H1 (cell line): ENCODE measurements around the gene DAPK1. TPM values are rescaled to one million over a fixed set of nuclear protein-coding genes. Genes with fewer than 3 reads are reported as not detected.

Source experiments
- CTCF ChIA-PET: fragments of 300-600 bp; sonication (Branson Sonifier 250); formaldehyde crosslinking; loops from one replicate; lab custom pipeline; 2021; ENCODE audit not compliant: partially characterized antibody; lab: Charles Lee
- POLR2A ChIA-PET: fragments of 300-600 bp; sonication (Branson Sonifier 250); formaldehyde crosslinking; loops from one replicate; lab custom pipeline; 2021; ENCODE audit warnings: inconsistent platforms; ENCODE audit not compliant: partially characterized antibody; lab: Charles Lee
- DNase-seq, 2 experiments: peaks; one replicate each; pipeline versions ENCODE4 v3.0.0 to v3.0.0-alpha.2; 2010 to 2022; ENCODE audit warnings: low spot score in 2 of 2, low read depth in 1 of 2, mixed read lengths in 1 of 2
- FAIRE-seq: peaks from 2 replicates; lab custom pipeline; 2011; peaks lifted over from hg19 to GRCh38; lab: Jason Lieb, UNC
- H2AFZ ChIP-seq: 2 replicates; pipeline ENCODE4 v1.8.1; 2012; ENCODE audit warnings: low read length, inconsistent platforms
- H2AK5ac ChIP-seq: 2 replicates; pipeline ENCODE4 v1.6.1; 2013; ENCODE audit warnings: low read depth, low read length
- H2BK120ac ChIP-seq: replicated peaks from 2 replicates; pipeline ENCODE3; 2013; ENCODE audit warnings: low read depth, low read length, inconsistent platforms
- H2BK12ac ChIP-seq: 2 replicates; pipeline ENCODE4 v1.6.1; 2013; ENCODE audit warnings: low read depth, low read length
- H2BK15ac ChIP-seq: 2 replicates; pipeline ENCODE4 v1.6.1; 2013; ENCODE audit warnings: low read length
- H2BK20ac ChIP-seq: 2 replicates; pipeline ENCODE4 v1.6.1; 2013; ENCODE audit warnings: low read length
- H2BK5ac ChIP-seq: 2 replicates; pipeline ENCODE4 v1.6.1; 2013; ENCODE audit warnings: low read depth, low read length
- H3K14ac ChIP-seq: 2 replicates; pipeline ENCODE4 v1.6.1; 2013; ENCODE audit warnings: inconsistent platforms; ENCODE audit not compliant: insufficient read length
- H3K18ac ChIP-seq: 2 replicates; pipeline ENCODE4 v1.6.1; 2013; ENCODE audit warnings: low read length; ENCODE audit errors: extremely low read depth
- H3K23ac ChIP-seq: 2 replicates; pipeline ENCODE4 v1.6.1; 2013; ENCODE audit warnings: inconsistent platforms; ENCODE audit not compliant: insufficient read length
- H3K23me2 ChIP-seq: 2 replicates; pipeline ENCODE4 v1.6.1; 2013; ENCODE audit warnings: low read depth, low read length
- H3K27ac ChIP-seq: 2 replicates; pipeline ENCODE4 v1.6.1; 2011; ENCODE audit warnings: low read depth, low read length, inconsistent platforms
- H3K27me3 ChIP-seq, 4 experiments: replicated peaks in 1 of 4; 1 replicate in 1 of 4; 2 replicates in 3 of 4; pipeline versions ENCODE4 v1.6.1 to v1.8.1; 2011 to 2013; ENCODE audit warnings: low read length in 3 of 4, mild to moderate bottlenecking in 3 of 4, inconsistent platforms in 2 of 4, mixed read lengths in 2 of 4, moderate library complexity in 1 of 4; ENCODE audit not compliant: control insufficient read depth in 3 of 4, insufficient read depth in 3 of 4; ENCODE audit errors: extremely low read depth in 1 of 4
- H3K36me3 ChIP-seq, 4 experiments: 2 replicates each; pipeline versions ENCODE4 v1.6.1 to v1.8.1; 2011 to 2013; ENCODE audit warnings: mild to moderate bottlenecking in 4 of 4, low read length in 3 of 4, moderate library complexity in 2 of 4, control low read depth in 1 of 4, inconsistent platforms in 1 of 4; ENCODE audit not compliant: insufficient read depth in 4 of 4, control insufficient read depth in 2 of 4
- H3K4ac ChIP-seq: replicated peaks from 2 replicates; pipeline ENCODE3; 2013; ENCODE audit warnings: low read length, low read depth, mixed read lengths, inconsistent platforms; ENCODE audit not compliant: insufficient read length
- H3K4me1 ChIP-seq, 4 experiments: replicated peaks in 1 of 4; 1 replicate in 1 of 4; 2 replicates in 3 of 4; pipeline versions ENCODE4 v1.6.1 to v1.8.1; 2011 to 2013; ENCODE audit warnings: low read length in 3 of 4, inconsistent platforms in 2 of 4, mixed read lengths in 1 of 4; ENCODE audit not compliant: insufficient read depth in 4 of 4, control insufficient read depth in 3 of 4
- H3K4me2 ChIP-seq, 2 experiments: 2 replicates each; pipeline versions ENCODE4 v1.6.1 to v1.8.1; 2011 to 2013; ENCODE audit warnings: low read depth in 2 of 2, low read length in 2 of 2, control low read depth in 1 of 2, inconsistent platforms in 1 of 2, mild to moderate bottlenecking in 1 of 2; ENCODE audit not compliant: insufficient read depth in 1 of 2
- H3K4me3 ChIP-seq, 4 experiments: fragments of 200-600, 300-600 bp in 1 of 4; sonication (generic), shearing (Covaris generic), sonication (Bioruptor Twin) in 1 of 4; 2 replicates each; pipeline versions ENCODE4 v1.5.1 to v1.8.1; 2011 to 2016; ENCODE audit warnings: low read length in 4 of 4, low read depth in 3 of 4, control low read depth in 2 of 4, inconsistent platforms in 2 of 4, mild to moderate bottlenecking in 2 of 4, mixed read lengths in 1 of 4, moderate library complexity in 1 of 4; ENCODE audit not compliant: insufficient read depth in 2 of 4; ENCODE audit errors: extremely low read depth in 1 of 4
- H3K56ac ChIP-seq: replicated peaks from 2 replicates; pipeline ENCODE3; 2013; ENCODE audit warnings: low read depth, mild to moderate bottlenecking, mixed read lengths, low read length, inconsistent platforms; ENCODE audit not compliant: insufficient read length
- H3K79me1 ChIP-seq: 2 replicates; pipeline ENCODE4 v1.6.1; 2013; ENCODE audit warnings: low read depth, low read length, control low read depth
- H3K79me2 ChIP-seq, 2 experiments: 2 replicates each; pipeline versions ENCODE4 v1.6.1 to v1.8.1; 2012 to 2013; ENCODE audit warnings: low read length in 2 of 2, mild to moderate bottlenecking in 2 of 2, inconsistent platforms in 1 of 2; ENCODE audit not compliant: insufficient read depth in 2 of 2, control insufficient read depth in 1 of 2
- H3K9ac ChIP-seq, 4 experiments: replicated peaks in 1 of 4; 1 replicate in 1 of 4; 2 replicates in 3 of 4; pipeline versions ENCODE4 v1.6.1 to v1.8.1; 2011 to 2013; ENCODE audit warnings: low read depth in 3 of 4, low read length in 3 of 4, control low read depth in 2 of 4, mild to moderate bottlenecking in 2 of 4, moderate library complexity in 2 of 4, inconsistent platforms in 1 of 4; ENCODE audit errors: extremely low read depth in 1 of 4
- H3K9me3 ChIP-seq, 2 experiments: 2 replicates each; pipeline versions ENCODE4 v1.6.1 to v1.8.1; 2012 to 2013; ENCODE audit warnings: mild to moderate bottlenecking in 2 of 2, moderate library complexity in 2 of 2, control low read depth in 1 of 2, inconsistent platforms in 1 of 2, low read depth in 1 of 2, low read length in 1 of 2, mixed read lengths in 1 of 2; ENCODE audit not compliant: insufficient read depth in 2 of 2
- H4K20me1 ChIP-seq, 2 experiments: replicated peaks in 1 of 2; 2 replicates each; pipeline versions ENCODE3 to v1.8.1; 2011 to 2013; ENCODE audit warnings: inconsistent platforms in 2 of 2, low read length in 2 of 2, mild to moderate bottlenecking in 1 of 2; ENCODE audit not compliant: insufficient read depth in 2 of 2, control insufficient read depth in 1 of 2
- H4K5ac ChIP-seq: 2 replicates; pipeline ENCODE4 v1.6.1; 2013; ENCODE audit warnings: low read length, low read depth, mixed read lengths, inconsistent platforms; ENCODE audit not compliant: insufficient read length
- H4K8ac ChIP-seq: 2 replicates; pipeline ENCODE4 v1.8.0; 2013; ENCODE audit warnings: mild to moderate bottlenecking, moderate library complexity, low read length, inconsistent platforms; ENCODE audit not compliant: insufficient read depth; ENCODE audit errors: extremely low read depth
- H4K91ac ChIP-seq: replicated peaks from 2 replicates; pipeline ENCODE3; 2013; ENCODE audit warnings: low read length, mixed read lengths, inconsistent platforms; ENCODE audit not compliant: insufficient read length
- CBX5 ChIP-seq: fragments of 300-800, 300-1000 bp; sonication (generic); IDR thresholded peaks from 2 replicates; pipeline ENCODE4 v1.7.1; 2016; ENCODE audit warnings: antibody characterized with exemption, low read length, low read depth
- JUN ChIP-seq: IDR thresholded peaks from 2 replicates; pipeline ENCODE4 v1.6.1; 2011; ENCODE audit warnings: low read depth, mild to moderate bottlenecking, improper control_type of control experiment, low read length
- SP2 ChIP-seq: IDR thresholded peaks from 2 replicates; pipeline ENCODE4 v1.6.1; 2012; ENCODE audit warnings: mild to moderate bottlenecking, low read length, inconsistent platforms
- WGBS, 2 experiments: shearing (Covaris generic) in 1 of 2; methylation state at CpG; one replicate each; pipeline versions ENCODE4 v1.1.6 to v1.1.7; 2013 to 2015; ENCODE audit warnings: low lambda C conversion rate in 2 of 2, mixed read lengths in 2 of 2, inconsistent platforms in 1 of 2, low coverage in 1 of 2, missing lambda C conversion rate in 1 of 2; ENCODE audit not compliant: insufficient replicate concordance in 2 of 2, insufficient coverage in 1 of 2, insufficient read length in 1 of 2; ENCODE audit errors: extremely low coverage in 1 of 2, missing lambda C conversion rate in 1 of 2; 5-methylcytosine and 5-hydroxymethylcytosine counted together
- polyA plus RNA-seq, 7 experiments: library from polyadenylated mRNA; depleted of rRNA in 3 of 7; stranded (reverse) in 5 of 7; unstranded in 2 of 7; fragments of >200 nt in 5 of 7; fragments of 200-250 nt in 2 of 7; gene quantifications; 1 replicate in 5 of 7; 2 replicates in 1 of 7; 4 replicates in 1 of 7; pipeline versions ENCODE4 v1.2.1 to v1.2.3, GENCODE V29; 2011 to 2013; ENCODE audit warnings: missing spikeins in 2 of 7, mixed read lengths in 2 of 7
- total RNA-seq: library from RNA; stranded (reverse); fragmentation: NEBNext Ultra II Directional; extraction: Animal tissue kit (Norgen Biotek cat#: 25700); gene quantifications from 2 replicates; pipeline ENCODE4 v1.2.1, GENCODE V29; 2021

The DAPK1 gene
- total and polyA plus RNA-seq, 2 of the 8 experiments (the other 6 are each of a cell fraction or from before 2014, with no cell fraction given), result 62.4 to 131 TPM

GRCh38 chr9:87657893-87658292 is 160.2 kb downstream of the DAPK1 start:
- H2AFZ ChIP-seq, result no peak overlapping the region
- 85% methylated on average over 16 of the region's 16 CpGs; no CpG with 5 or more reads in 1 of the 2 experiments for WGBS, 2 experiments
- H2BK12ac ChIP-seq, result no peak overlapping the region
- H3K79me2 ChIP-seq, result no peaks in the 10 kb centered on the region
- H4K8ac ChIP-seq, result no peak overlapping the region
- H2AK5ac ChIP-seq, result no peak overlapping the region
- no peak for DNase-seq
- no peak overlapping the region for H2BK15ac ChIP-seq
- no peaks in the 10 kb centered on the region for H4K20me1 ChIP-seq
- no peak for FAIRE-seq
- no peak overlapping the region for H3K27ac ChIP-seq
- no peaks in the 10 kb centered on the region for H3K23me2 ChIP-seq
- no peak overlapping the region for H3K4ac ChIP-seq
- H3K4me1 ChIP-seq, result peaks cover 0 to 4% (median 1%) of the 10 kb centered on the region in 4 experiments; a peak in 4 of 7 replicates
- no peak overlapping the region for H3K14ac ChIP-seq
- no peaks in the 10 kb centered on the region for H3K27me3 ChIP-seq
- H2BK5ac ChIP-seq, result no peak overlapping the region
- no peak overlapping the region for H3K18ac ChIP-seq
- H3K4me2 ChIP-seq, result no peak overlapping the region
- H3K9ac ChIP-seq, result no peak overlapping the region
- H3K9me3 ChIP-seq, result no peaks in the 10 kb centered on the region; a peak in 1 of 4 replicates
- H3K56ac ChIP-seq, result no peak overlapping the region
- H3K4me3 ChIP-seq, result no peak overlapping the region
- no peak overlapping the region for H3K23ac ChIP-seq
- peaks cover 0 to 55% (median 24%) of the 10 kb centered on the region in 4 experiments; a peak in 7 of 8 replicates for H3K36me3 ChIP-seq
- no peak overlapping the region for H4K5ac ChIP-seq
- ChIA-PET POLR2A (no interaction called here), CTCF (interaction anchor here (0.7 to 1.4 kb wide), 3 partner anchors 10 to 159 kb away, joined by 3 to 5 read pairs (median 3); no protein-coding TSS in a partner anchor)
- no peak overlapping the region for H4K91ac ChIP-seq
- no peak overlapping the region for H2BK20ac ChIP-seq
- no peaks in the 10 kb centered on the region; the same call in 1 of the 2 replicates for H3K79me1 ChIP-seq
- no peak overlapping the region for H2BK120ac ChIP-seq
- TF ChIP-seq CBX5 (no peak), JUN (no peak), SP2 (no peak)
